Measurements from ENCODE around the gene TM2D3. TPM values are rescaled to one million over a fixed set of nuclear protein-coding genes. Genes with fewer than 3 reads are reported as not detected.

The TM2D3 gene
- total RNA-seq, 1 experiment from 2014 or later = 48.8 TPM

DNA sequence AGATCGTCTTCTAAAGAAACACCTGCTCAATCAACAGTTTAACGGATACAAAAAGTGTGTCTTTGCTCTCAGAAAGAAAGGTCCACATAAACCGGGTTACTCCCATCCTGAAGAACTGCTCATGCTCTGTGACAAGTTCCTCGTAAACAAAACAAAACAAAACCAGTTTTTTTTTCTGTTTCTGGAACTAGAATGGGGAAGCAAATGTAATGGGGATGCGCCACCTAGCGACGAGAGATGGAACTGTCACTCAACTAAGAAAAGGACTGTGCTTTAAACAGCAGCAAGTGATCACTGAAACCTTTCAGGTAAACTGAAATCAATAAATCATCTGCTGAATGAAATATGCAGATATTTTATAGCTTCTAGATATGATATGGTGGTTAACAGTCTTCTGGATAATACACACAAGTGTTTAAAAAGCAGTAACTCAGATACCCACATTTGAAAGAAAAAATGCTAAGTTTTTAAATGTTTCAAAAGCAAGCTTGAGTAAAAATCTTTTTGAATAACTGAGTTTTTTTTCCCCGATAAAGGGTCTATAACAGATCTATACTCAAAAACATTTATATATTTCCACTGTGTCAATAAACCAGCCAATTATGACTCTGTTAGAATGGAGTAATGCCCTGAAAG lies 10.9 kb downstream of the TM2D3 start:
- H3K27ac Mint-ChIP-seq (ENCODE audit: unreplicated experiment) = no peak overlapping the region
- BruUV-seq (replicated peaks) = no TSS peak
- no peaks in the 10 kb centered on the region for H3K27me3 Mint-ChIP-seq (ENCODE audit: unreplicated experiment)
- no peak overlapping the region for H3K4me3 Mint-ChIP-seq (ENCODE audit: low read depth, unreplicated experiment)
- CTCF ChIA-PET = interaction anchor here (0.6 to 1.2 kb wide), 3 partner anchors 258 to 344 kb away, joined by 3 read pairs; no protein-coding TSS in a partner anchor
- peaks cover 7% of the 10 kb centered on the region for H3K4me1 Mint-ChIP-seq (ENCODE audit: low read depth, unreplicated experiment)
- intact Hi-C loops (cut with micrococcal nuclease; ENCODE audit: unreplicated experiment) = loop anchor here (1.0 to 5.0 kb wide), 4 partner anchors 64 to 341 kb away; no protein-coding TSS in a partner anchor
- no peaks in the 10 kb centered on the region for H3K9me3 Mint-ChIP-seq (ENCODE audit: low read depth, unreplicated experiment)
- TF ChIP-seq, protein P1, sequence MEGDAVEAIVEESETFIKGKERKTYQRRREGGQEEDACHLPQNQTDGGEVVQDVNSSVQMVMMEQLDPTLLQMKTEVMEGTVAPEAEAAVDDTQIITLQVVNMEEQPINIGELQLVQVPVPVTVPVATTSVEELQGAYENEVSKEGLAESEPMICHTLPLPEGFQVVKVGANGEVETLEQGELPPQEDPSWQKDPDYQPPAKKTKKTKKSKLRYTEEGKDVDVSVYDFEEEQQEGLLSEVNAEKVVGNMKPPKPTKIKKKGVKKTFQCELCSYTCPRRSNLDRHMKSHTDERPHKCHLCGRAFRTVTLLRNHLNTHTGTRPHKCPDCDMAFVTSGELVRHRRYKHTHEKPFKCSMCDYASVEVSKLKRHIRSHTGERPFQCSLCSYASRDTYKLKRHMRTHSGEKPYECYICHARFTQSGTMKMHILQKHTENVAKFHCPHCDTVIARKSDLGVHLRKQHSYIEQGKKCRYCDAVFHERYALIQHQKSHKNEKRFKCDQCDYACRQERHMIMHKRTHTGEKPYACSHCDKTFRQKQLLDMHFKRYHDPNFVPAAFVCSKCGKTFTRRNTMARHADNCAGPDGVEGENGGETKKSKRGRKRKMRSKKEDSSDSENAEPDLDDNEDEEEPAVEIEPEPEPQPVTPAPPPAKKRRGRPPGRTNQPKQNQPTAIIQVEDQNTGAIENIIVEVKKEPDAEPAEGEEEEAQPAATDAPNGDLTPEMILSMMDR (IDR thresholded peaks at IDR 0.05; ENCODE audit: unreplicated experiment) = peak; percentile 90
- peak; percentile 74 for DNase-seq
- H3K36me3 Mint-ChIP-seq (ENCODE audit: insufficient read depth, unreplicated experiment) = peaks cover 40% of the 10 kb centered on the region

DNA sequence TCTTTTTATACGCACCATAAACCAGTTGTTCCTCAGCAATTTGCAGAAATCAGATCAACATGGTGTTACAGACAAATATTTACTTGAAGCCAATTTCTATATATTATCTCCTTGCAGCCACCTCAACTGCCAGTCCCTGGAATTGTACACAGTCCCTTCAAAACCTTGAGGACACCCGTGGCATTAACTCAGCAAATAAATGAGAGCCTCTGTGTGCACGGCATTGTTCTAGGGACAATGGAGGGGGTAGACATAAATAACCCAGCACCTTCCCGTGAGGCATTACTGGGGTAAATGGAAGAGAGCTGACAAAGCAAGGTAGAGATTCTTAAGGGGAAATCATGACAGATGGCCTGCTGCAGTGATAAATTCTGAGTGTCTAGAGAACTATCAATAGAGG lies 12.5 kb downstream of the TM2D3 start:
- Mint-ChIP-seq H3K9me3 (ENCODE audit: low read depth, unreplicated experiment) (no peaks in the 10 kb centered on the region), H3K4me3 (ENCODE audit: low read depth, unreplicated experiment) (no peak overlapping the region), H3K27ac (ENCODE audit: unreplicated experiment) (no peak overlapping the region), H3K4me1 (ENCODE audit: low read depth, unreplicated experiment) (peaks cover 7% of the 10 kb centered on the region), H3K36me3 (ENCODE audit: insufficient read depth, unreplicated experiment) (peaks cover 24% of the 10 kb centered on the region), H3K27me3 (ENCODE audit: unreplicated experiment) (no peaks in the 10 kb centered on the region)
- intact Hi-C loops (cut with micrococcal nuclease; ENCODE audit: unreplicated experiment) = loop anchor here (5.0 kb wide), 1 partner anchor 62 kb away; no protein-coding TSS in a partner anchor
- TF ChIP-seq, protein P1 (IDR thresholded peaks at IDR 0.05; ENCODE audit: unreplicated experiment) = no peak
- DNase-seq = no peak
- CTCF ChIA-PET = interaction anchor here (0.7 kb wide), 1 partner anchor 156 kb away, joined by 3 read pairs; no protein-coding TSS in a partner anchor
- no TSS peak for BruUV-seq (replicated peaks)

DNA sequence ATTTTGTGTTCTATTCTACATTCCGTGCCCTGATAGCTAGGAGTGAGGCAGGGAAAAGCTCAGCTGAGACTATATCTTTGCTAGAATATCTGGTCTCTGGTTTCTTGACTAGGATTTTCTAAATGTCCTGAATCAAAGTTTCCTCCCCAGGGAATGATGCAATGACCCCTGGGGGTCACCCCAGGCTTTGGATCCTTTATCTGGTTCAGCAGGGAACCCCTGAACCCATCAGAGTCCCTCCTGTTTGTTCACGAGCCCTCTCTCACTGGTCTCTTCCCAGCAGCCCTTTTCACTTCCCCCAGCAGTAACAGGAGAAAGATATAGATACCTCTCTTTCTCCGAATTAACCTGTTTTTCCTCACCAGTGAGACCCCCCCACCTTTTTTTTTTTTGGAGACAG lies 14.3 kb downstream of the TM2D3 start:
- TF ChIP-seq, protein P1 (IDR thresholded peaks at IDR 0.05; ENCODE audit: unreplicated experiment) = no peak
- intact Hi-C loops (cut with micrococcal nuclease; ENCODE audit: unreplicated experiment) = no loop called here
- no peak for DNase-seq
- Mint-ChIP-seq H3K4me1 (ENCODE audit: low read depth, unreplicated experiment) (peaks cover 7% of the 10 kb centered on the region), H3K27ac (ENCODE audit: unreplicated experiment) (no peak overlapping the region), H3K27me3 (ENCODE audit: unreplicated experiment) (no peaks in the 10 kb centered on the region), H3K36me3 (ENCODE audit: insufficient read depth, unreplicated experiment) (peaks cover 10% of the 10 kb centered on the region), H3K4me3 (ENCODE audit: low read depth, unreplicated experiment) (no peak overlapping the region), H3K9me3 (ENCODE audit: low read depth, unreplicated experiment) (no peaks in the 10 kb centered on the region)
- BruUV-seq (replicated peaks) = no TSS peak
- CTCF ChIA-PET = no interaction called here

DNA sequence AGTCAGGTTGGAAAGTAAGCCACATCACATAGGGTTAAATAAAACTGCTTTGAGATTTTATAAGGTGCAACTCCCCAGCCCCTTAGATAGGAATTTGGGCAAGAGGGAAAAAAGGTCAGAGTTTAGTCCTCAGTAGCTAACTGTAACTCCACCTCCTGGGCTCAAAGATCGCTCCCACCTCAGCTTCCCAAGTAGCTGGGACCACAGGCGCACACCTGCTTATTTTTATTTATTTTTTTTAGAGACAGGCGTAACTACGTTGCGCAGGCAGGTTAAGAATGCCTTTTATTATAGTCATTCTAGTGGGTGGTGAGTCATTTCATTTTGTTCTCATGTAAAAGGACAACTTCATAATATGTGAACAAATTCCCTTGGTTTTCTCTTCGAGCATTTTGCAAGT lies 14.7 kb downstream of the TM2D3 start:
- Mint-ChIP-seq H3K9me3 (ENCODE audit: low read depth, unreplicated experiment) (no peaks in the 10 kb centered on the region), H3K4me1 (ENCODE audit: low read depth, unreplicated experiment) (peaks cover 7% of the 10 kb centered on the region), H3K36me3 (ENCODE audit: insufficient read depth, unreplicated experiment) (peaks cover 10% of the 10 kb centered on the region), H3K4me3 (ENCODE audit: low read depth, unreplicated experiment) (no peak overlapping the region), H3K27ac (ENCODE audit: unreplicated experiment) (no peak overlapping the region), H3K27me3 (ENCODE audit: unreplicated experiment) (no peaks in the 10 kb centered on the region)
- CTCF ChIA-PET = no interaction called here
- TF ChIP-seq, protein P1 (IDR thresholded peaks at IDR 0.05; ENCODE audit: unreplicated experiment) = no peak
- intact Hi-C loops (cut with micrococcal nuclease; ENCODE audit: unreplicated experiment) = no loop called here
- no peak for DNase-seq
- no TSS peak for BruUV-seq (replicated peaks)

Data from Calu3 (cell line).